ENCODE results near the gene SLC35A2.

The SLC35A2 gene

DNA sequence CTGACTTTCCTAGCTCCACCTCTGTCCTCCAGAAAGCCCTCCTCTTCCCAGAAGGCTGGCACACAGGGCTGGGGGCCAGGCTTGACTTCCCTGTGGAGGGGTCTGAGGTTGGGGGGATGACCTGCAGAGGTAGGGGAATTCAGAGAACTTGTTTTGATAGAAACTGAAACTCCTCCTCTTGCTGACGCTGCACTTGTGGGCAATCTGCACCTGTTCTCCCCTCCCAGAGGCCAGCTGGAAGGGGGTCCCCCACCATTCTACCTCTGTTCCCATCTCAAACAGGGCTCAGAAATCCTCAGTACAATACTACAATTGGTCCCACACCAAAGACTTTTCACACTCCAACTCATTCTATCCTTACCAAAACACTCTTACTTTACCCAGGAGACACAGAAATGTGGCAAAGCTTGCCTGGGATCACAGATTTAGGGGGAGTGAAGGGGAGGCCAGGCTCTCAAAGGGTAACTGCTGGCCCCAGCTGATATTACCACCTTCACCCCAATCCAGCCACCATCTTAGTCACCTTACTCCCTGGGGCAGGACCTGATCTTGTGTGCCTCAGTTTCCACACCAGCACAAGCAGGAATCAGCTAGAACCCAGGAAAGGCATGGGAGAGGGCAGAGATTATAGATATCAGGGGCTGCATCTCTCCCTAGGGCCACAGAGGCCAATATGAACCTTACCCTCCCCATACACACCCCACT is 27.4 kb upstream of the SLC35A2 start:
- no peak overlapping the region for H2AK5ac ChIP-seq (ENCODE audit: low read depth, low read length)
- H2BK12ac ChIP-seq (ENCODE audit: low read length) = no peak overlapping the region
- H4K8ac ChIP-seq (ENCODE audit: low read depth, low read length) = no peak overlapping the region
- no peak overlapping the region for H2AFZ ChIP-seq (ENCODE audit: low read length)
- H2BK15ac ChIP-seq (ENCODE audit: low read length) = no peak overlapping the region
- H2BK5ac ChIP-seq (ENCODE audit: low read length) = no peak overlapping the region
- H3K79me1 ChIP-seq (ENCODE audit: low read depth, low read length) = peaks cover 2% of the 10 kb centered on the region
- H3K36me3 ChIP-seq (replicated peaks in 1 of 2; ENCODE audit: control insufficient read depth in 2 of 2, insufficient read depth in 2 of 2, low read length in 2 of 2) = peaks cover 15 to 48% of the 10 kb centered on the region in 2 donors
- H3K4ac ChIP-seq (ENCODE audit: low read length) = no peak overlapping the region
- H3K9ac ChIP-seq (ENCODE audit: low read depth, low read length, poor library complexity) = no peak overlapping the region
- no peaks in the 10 kb centered on the region for H3K9me3 ChIP-seq (replicated peaks in 1 of 2; ENCODE audit: control insufficient read depth in 2 of 2, insufficient read depth in 1 of 2, low read depth in 1 of 2, low read length in 2 of 2)
- no peak overlapping the region for H3K4me2 ChIP-seq (ENCODE audit: insufficient read depth, low read length, poor library complexity, severe bottlenecking)
- no peak overlapping the region for H3K27ac ChIP-seq (replicated peaks; ENCODE audit: low read length)
- H3K4me3 ChIP-seq (ENCODE audit: low read length in 2 of 2) = no peak overlapping the region
- no peak overlapping the region for H3K23ac ChIP-seq (ENCODE audit: low read depth, low read length, poor library complexity)
- peaks cover 0 to 3% of the 10 kb centered on the region in 2 donors for H3K4me1 ChIP-seq (ENCODE audit: control insufficient read depth in 2 of 2, insufficient read depth in 1 of 2, low read depth in 1 of 2, low read length in 2 of 2)
- no peak overlapping the region for H3K18ac ChIP-seq (ENCODE audit: low read length)
- H3K27me3 ChIP-seq (ENCODE audit: control insufficient read depth in 3 of 3, insufficient read depth in 3 of 3, low read depth in 1 of 3, low read length in 3 of 3) = no peaks in the 10 kb centered on the region
- H4K91ac ChIP-seq (ENCODE audit: low read depth, low read length, poor library complexity) = no peak overlapping the region
- DNase-seq (ENCODE audit: low spot score) = no peak
- no CpG with 5 or more reads among the region's 1 CpG for WGBS, 2 donors (ENCODE audit: extremely low coverage in 2 of 2, insufficient read length in 2 of 2, insufficient replicate concordance in 1 of 2)
- no peak overlapping the region for H2BK120ac ChIP-seq (ENCODE audit: low read depth, low read length)
- no peak overlapping the region for H3K14ac ChIP-seq (ENCODE audit: low read length)

DNA sequence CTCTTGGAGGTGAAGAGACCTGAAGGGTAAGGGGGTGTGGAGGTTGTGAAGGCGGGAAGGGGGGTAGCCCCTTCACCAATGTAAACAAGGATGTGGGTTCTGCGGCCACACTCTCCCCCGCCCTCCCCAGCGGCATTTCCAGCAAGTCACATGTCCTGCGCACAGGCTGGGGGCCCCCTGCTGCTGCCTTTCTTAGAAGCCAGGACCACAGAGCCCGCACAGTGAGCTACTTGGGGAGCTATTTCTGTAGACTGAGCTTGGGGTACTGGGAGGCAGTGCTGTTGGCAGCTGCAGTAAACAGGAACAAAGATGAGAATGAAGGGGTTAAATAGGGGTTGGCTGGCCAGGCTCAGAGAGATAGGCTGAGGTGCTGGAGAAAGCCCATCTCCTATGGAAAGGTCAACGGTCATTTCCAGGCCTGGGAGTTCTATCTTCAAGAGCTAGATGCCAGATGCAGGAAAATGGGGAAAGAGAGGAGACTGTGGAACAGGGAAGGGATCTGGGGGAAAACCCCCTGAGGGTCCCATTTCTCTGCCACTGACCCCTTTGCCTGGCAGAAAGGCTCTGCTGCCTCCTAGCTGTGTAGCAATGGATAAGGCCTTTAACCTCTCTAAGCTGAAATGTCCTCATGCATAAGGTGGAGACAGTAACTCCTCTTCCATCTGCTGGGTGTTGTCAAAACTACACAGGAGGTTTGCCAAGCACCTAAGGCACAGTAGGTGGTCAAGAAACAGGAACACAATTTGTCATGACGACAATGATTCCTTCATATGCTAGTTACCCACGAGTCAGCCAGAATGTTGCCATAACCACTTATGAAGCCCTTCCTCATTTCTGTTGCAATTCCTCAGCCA is 25.8 kb upstream of the SLC35A2 start:
- Histone ChIP-seq H3K9ac (ENCODE audit: low read depth, low read length, poor library complexity) (peak overlapping the region; percentile 44), H3K79me1 (ENCODE audit: low read depth, low read length) (no peaks in the 10 kb centered on the region), H3K27me3 (ENCODE audit: control insufficient read depth in 3 of 3, insufficient read depth in 3 of 3, low read depth in 1 of 3, low read length in 3 of 3) (no peaks in the 10 kb centered on the region), H3K4me1 (ENCODE audit: control insufficient read depth in 2 of 2, insufficient read depth in 1 of 2, low read depth in 1 of 2, low read length in 2 of 2) (peaks cover 0 to 3% of the 10 kb centered on the region in 2 donors), H3K4ac (ENCODE audit: low read length) (no peak overlapping the region), H3K36me3 (replicated peaks in 1 of 2; ENCODE audit: control insufficient read depth in 2 of 2, insufficient read depth in 2 of 2, low read length in 2 of 2) (peaks cover 15 to 42% of the 10 kb centered on the region in 2 donors), H2AK5ac (ENCODE audit: low read depth, low read length) (no peak overlapping the region), H2BK12ac (ENCODE audit: low read length) (no peak overlapping the region), H4K8ac (ENCODE audit: low read depth, low read length) (no peak overlapping the region), H3K23ac (ENCODE audit: low read depth, low read length, poor library complexity) (no peak overlapping the region), H3K18ac (ENCODE audit: low read length) (no peak overlapping the region), H2BK5ac (ENCODE audit: low read length) (no peak overlapping the region), H4K91ac (ENCODE audit: low read depth, low read length, poor library complexity) (no peak overlapping the region), H2BK15ac (ENCODE audit: low read length) (no peak overlapping the region), H2AFZ (ENCODE audit: low read length) (no peak overlapping the region), H3K27ac (replicated peaks; ENCODE audit: low read length) (no peak overlapping the region), H3K9me3 (replicated peaks in 1 of 2; ENCODE audit: control insufficient read depth in 2 of 2, insufficient read depth in 1 of 2, low read depth in 1 of 2, low read length in 2 of 2) (no peaks in the 10 kb centered on the region), H3K4me2 (ENCODE audit: insufficient read depth, low read length, poor library complexity, severe bottlenecking) (no peak overlapping the region), H3K14ac (ENCODE audit: low read length) (no peak overlapping the region), H2BK120ac (ENCODE audit: low read depth, low read length) (no peak overlapping the region), H3K4me3 (ENCODE audit: low read length in 2 of 2) (no peak overlapping the region)
- DNase-seq (ENCODE audit: low spot score) = no peak
- no CpG with 5 or more reads among the region's 9 CpGs for WGBS, 2 donors (ENCODE audit: extremely low coverage in 2 of 2, insufficient read length in 2 of 2, insufficient replicate concordance in 1 of 2)

DNA sequence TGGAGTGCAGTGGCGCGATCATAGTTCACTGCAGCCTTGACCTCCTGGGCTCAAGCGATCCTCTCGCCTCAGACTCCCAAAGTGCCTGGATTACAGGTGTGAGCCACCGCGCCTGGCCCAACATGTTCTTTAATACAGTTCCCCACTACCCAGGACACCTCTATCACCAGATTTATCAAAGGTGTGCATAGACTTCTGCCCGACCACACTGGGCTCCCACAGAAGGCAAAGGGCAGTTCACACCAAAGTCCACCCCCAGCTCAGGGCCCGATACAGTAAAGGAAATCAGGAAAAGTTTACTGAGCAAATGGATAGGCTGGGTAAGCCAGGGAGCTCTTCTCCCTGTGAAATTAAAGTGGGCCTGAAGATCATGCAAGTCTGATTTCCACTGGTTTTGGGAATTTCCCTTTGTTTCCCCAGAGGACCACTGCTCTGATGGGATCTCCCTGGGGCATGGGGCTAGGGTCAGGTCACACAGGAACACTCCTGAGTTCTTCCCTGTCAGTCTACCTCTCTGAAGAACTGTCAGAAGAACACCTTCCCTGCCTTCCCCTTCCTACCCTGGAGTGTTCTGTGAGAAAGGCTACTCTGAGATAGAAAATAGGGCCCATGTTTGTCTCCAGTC is 25.1 kb upstream of the SLC35A2 start:
- H2BK12ac ChIP-seq (ENCODE audit: low read length) = no peak overlapping the region
- peaks cover 0 to 3% of the 10 kb centered on the region in 2 donors for H3K4me1 ChIP-seq (ENCODE audit: control insufficient read depth in 2 of 2, insufficient read depth in 1 of 2, low read depth in 1 of 2, low read length in 2 of 2)
- H3K23ac ChIP-seq (ENCODE audit: low read depth, low read length, poor library complexity) = no peak overlapping the region
- no peaks in the 10 kb centered on the region for H3K27me3 ChIP-seq (ENCODE audit: control insufficient read depth in 3 of 3, insufficient read depth in 3 of 3, low read depth in 1 of 3, low read length in 3 of 3)
- H3K79me1 ChIP-seq (ENCODE audit: low read depth, low read length) = no peaks in the 10 kb centered on the region
- H2BK15ac ChIP-seq (ENCODE audit: low read length) = no peak overlapping the region
- H3K14ac ChIP-seq (ENCODE audit: low read length) = no peak overlapping the region
- no peak overlapping the region for H4K8ac ChIP-seq (ENCODE audit: low read depth, low read length)
- H3K27ac ChIP-seq (replicated peaks; ENCODE audit: low read length) = no peak overlapping the region
- no peak overlapping the region for H2AFZ ChIP-seq (ENCODE audit: low read length)
- H4K91ac ChIP-seq (ENCODE audit: low read depth, low read length, poor library complexity) = no peak overlapping the region
- H3K9ac ChIP-seq (ENCODE audit: low read depth, low read length, poor library complexity) = no peak overlapping the region
- no peak for DNase-seq (ENCODE audit: low spot score)
- H3K4ac ChIP-seq (ENCODE audit: low read length) = no peak overlapping the region
- H3K18ac ChIP-seq (ENCODE audit: low read length) = no peak overlapping the region
- no peaks in the 10 kb centered on the region for H3K9me3 ChIP-seq (replicated peaks in 1 of 2; ENCODE audit: control insufficient read depth in 2 of 2, insufficient read depth in 1 of 2, low read depth in 1 of 2, low read length in 2 of 2)
- peaks cover 15 to 42% of the 10 kb centered on the region in 2 donors for H3K36me3 ChIP-seq (replicated peaks in 1 of 2; ENCODE audit: control insufficient read depth in 2 of 2, insufficient read depth in 2 of 2, low read length in 2 of 2)
- no peak overlapping the region for H3K4me3 ChIP-seq (ENCODE audit: low read length in 2 of 2)
- no peak overlapping the region for H2BK120ac ChIP-seq (ENCODE audit: low read depth, low read length)
- H2BK5ac ChIP-seq (ENCODE audit: low read length) = no peak overlapping the region
- WGBS, 2 donors (ENCODE audit: extremely low coverage in 2 of 2, insufficient read length in 2 of 2, insufficient replicate concordance in 1 of 2) = no CpG with 5 or more reads among the region's 8 CpGs
- H3K4me2 ChIP-seq (ENCODE audit: insufficient read depth, low read length, poor library complexity, severe bottlenecking) = no peak overlapping the region
- no peak overlapping the region for H2AK5ac ChIP-seq (ENCODE audit: low read depth, low read length)

DNA sequence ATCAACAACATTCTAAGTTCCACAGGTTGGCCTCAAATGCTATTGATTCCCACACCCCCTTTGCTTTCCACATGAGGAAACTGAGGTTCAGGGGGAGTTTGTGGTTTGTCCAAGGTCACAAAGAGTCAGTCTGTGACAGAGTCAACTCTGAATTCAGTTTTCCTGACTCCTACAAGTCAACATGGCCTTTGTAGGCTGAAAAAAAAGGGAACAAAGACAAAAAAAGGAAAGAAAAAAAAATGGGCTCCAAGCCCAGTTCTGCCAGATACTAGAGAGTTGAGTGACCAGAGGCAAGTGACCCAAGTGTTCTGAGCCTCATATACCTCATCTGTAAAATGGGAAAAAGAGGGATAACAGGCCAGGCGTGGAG is 23.8 kb upstream of the SLC35A2 start:
- Histone ChIP-seq H3K36me3 (replicated peaks in 1 of 2; ENCODE audit: control insufficient read depth in 2 of 2, insufficient read depth in 2 of 2, low read length in 2 of 2) (peaks cover 15 to 49% of the 10 kb centered on the region in 2 donors), H2BK120ac (ENCODE audit: low read depth, low read length) (no peak overlapping the region), H2AK5ac (ENCODE audit: low read depth, low read length) (no peak overlapping the region), H3K4me2 (ENCODE audit: insufficient read depth, low read length, poor library complexity, severe bottlenecking) (no peak overlapping the region), H3K27me3 (ENCODE audit: control insufficient read depth in 3 of 3, insufficient read depth in 3 of 3, low read depth in 1 of 3, low read length in 3 of 3) (no peaks in the 10 kb centered on the region), H3K27ac (replicated peaks; ENCODE audit: low read length) (no peak overlapping the region), H3K79me1 (ENCODE audit: low read depth, low read length) (no peaks in the 10 kb centered on the region), H3K4me3 (ENCODE audit: low read length in 2 of 2) (no peak overlapping the region), H2BK15ac (ENCODE audit: low read length) (no peak overlapping the region), H3K4ac (ENCODE audit: low read length) (no peak overlapping the region), H3K9ac (ENCODE audit: low read depth, low read length, poor library complexity) (no peak overlapping the region), H3K18ac (ENCODE audit: low read length) (no peak overlapping the region), H4K8ac (ENCODE audit: low read depth, low read length) (no peak overlapping the region), H3K14ac (ENCODE audit: low read length) (no peak overlapping the region), H2BK5ac (ENCODE audit: low read length) (no peak overlapping the region), H3K9me3 (replicated peaks in 1 of 2; ENCODE audit: control insufficient read depth in 2 of 2, insufficient read depth in 1 of 2, low read depth in 1 of 2, low read length in 2 of 2) (no peaks in the 10 kb centered on the region), H3K4me1 (ENCODE audit: control insufficient read depth in 2 of 2, insufficient read depth in 1 of 2, low read depth in 1 of 2, low read length in 2 of 2) (peaks cover 0 to 3% of the 10 kb centered on the region in 2 donors), H2AFZ (ENCODE audit: low read length) (no peak overlapping the region), H3K23ac (ENCODE audit: low read depth, low read length, poor library complexity) (no peak overlapping the region), H4K91ac (ENCODE audit: low read depth, low read length, poor library complexity) (no peak overlapping the region), H2BK12ac (ENCODE audit: low read length) (no peak overlapping the region)
- no peak for DNase-seq (ENCODE audit: low spot score)
- no CpG with 5 or more reads among the region's 1 CpG for WGBS, 2 donors (ENCODE audit: extremely low coverage in 2 of 2, insufficient read length in 2 of 2, insufficient replicate concordance in 1 of 2)
